Right atrium auricular region (tissue), 2 donors: Measurements from ENCODE around the gene DLG2. TPM values are rescaled to one million over a fixed set of nuclear protein-coding genes. Genes with fewer than 3 reads are reported as not detected.
"Not testable (repeated sequence)": the region's sequence is repeated elsewhere in the genome, so short reads cannot be mapped to it uniquely, and the experiment has no call there.

ENCODE experiments used
- DNase-seq: peaks from one replicate; pipeline ENCODE4 v3.0.0-alpha.2; 2019; ENCODE audit warnings: low spot score
- H3K27ac ChIP-seq, 2 donors: fragments of 200-600 bp; sonication (generic); 1 replicate in 1 of 2; 2 replicates in 1 of 2; pipeline ENCODE4 v1.5.1; 2016 to 2019
- H3K27me3 ChIP-seq, 2 donors: fragments of 200-600 bp; sonication (generic); one replicate each; pipeline versions ENCODE4 v1.5.1 to v1.6.0; 2017 to 2019
- H3K36me3 ChIP-seq: fragments of 200-600 bp; sonication (generic); one replicate; pipeline ENCODE4 v1.5.1; 2016
- H3K4me1 ChIP-seq, 2 donors: fragments of 200-600 bp; sonication (generic); one replicate each; pipeline versions ENCODE4 v1.5.1 to v1.6.0; 2017 to 2019
- H3K4me3 ChIP-seq, 2 donors: fragments of 200-600 bp; sonication (generic); 1 replicate in 1 of 2; 2 replicates in 1 of 2; pipeline ENCODE4 v1.5.1; 2017 to 2019; ENCODE audit warnings: mild to moderate bottlenecking in 1 of 2, moderate library complexity in 1 of 2
- H3K9me3 ChIP-seq, 2 donors: fragments of 200-600 bp; sonication (generic); one replicate each; pipeline ENCODE4 v1.5.1; 2019
- CTCF ChIP-seq, 2 donors: fragments of 200-600 bp; sonication (generic); IDR thresholded peaks; one replicate each; pipeline ENCODE4 v1.5.1; 2019; ENCODE audit warnings: antibody characterized with exemption in 2 of 2
- total RNA-seq, 2 donors: library from RNA; depleted of rRNA; stranded (reverse); fragments of >200 nt; gene quantifications; one replicate each; pipeline ENCODE4 v1.1.0, GENCODE V29; 2016

DLG2 gene
- total RNA-seq, 2 donors from 2014 or later, result 6.6 to 6.7 TPM

GRCh38 chr11:85247797-85248196 lies 379.3 kb downstream of the DLG2 start:
- Histone ChIP-seq H3K36me3 (no peaks in the 10 kb centered on the region), H3K4me3 (no peak overlapping the region), H3K27ac (no peak overlapping the region), H3K4me1 (no peaks in the 10 kb centered on the region), H3K9me3 (no peaks in the 10 kb centered on the region), H3K27me3 (no peaks in the 10 kb centered on the region)
- TF ChIP-seq CTCF (IDR thresholded peaks at IDR 0.05), result no peak
- DNase-seq, result no peak

- H3K36me3 ChIP-seq, result no peaks in the 10 kb centered on the region
- no peak for DNase-seq
Observed at GRCh38 chr11:85238906-85239305, 388.2 kb downstream of the DLG2 start.

GRCh38 chr11:85238038-85238437 lies 389.1 kb downstream of the DLG2 start:
- H3K27me3 ChIP-seq, H3K4me3 ChIP-seq, H3K36me3 ChIP-seq, H3K4me1 ChIP-seq, H3K27ac ChIP-seq, DNase-seq, H3K9me3 ChIP-seq: not testable (repeated sequence)

More at GRCh38 chr11:85238906-85239305, 388.2 kb downstream of the DLG2 start:
- TF ChIP-seq CTCF (IDR thresholded peaks at IDR 0.05), result no peak
- Histone ChIP-seq H3K9me3 (peaks cover 0 to 8% of the 10 kb centered on the region in 2 donors), H3K27ac (no peak overlapping the region), H3K4me1 (no peaks in the 10 kb centered on the region), H3K4me3 (no peak overlapping the region), H3K27me3 (no peaks in the 10 kb centered on the region)

- H3K4me3 ChIP-seq, result no peak overlapping the region
- no peak for DNase-seq
- H3K27ac ChIP-seq, result no peak overlapping the region
- no peaks in the 10 kb centered on the region for H3K4me1 ChIP-seq
- peaks cover 0 to 11% of the 10 kb centered on the region in 2 donors for H3K9me3 ChIP-seq
- no peaks in the 10 kb centered on the region for H3K27me3 ChIP-seq
- TF ChIP-seq CTCF (IDR thresholded peaks at IDR 0.05), result no peak
- H3K36me3 ChIP-seq, result no peaks in the 10 kb centered on the region
Observed at GRCh38 chr11:85236211-85236610, 390.9 kb downstream of the DLG2 start.

- TF ChIP-seq CTCF (IDR thresholded peaks at IDR 0.05), result no peak
- H3K4me3 ChIP-seq, result no peak overlapping the region
- H3K27me3 ChIP-seq, result no peaks in the 10 kb centered on the region
- H3K36me3 ChIP-seq, result no peaks in the 10 kb centered on the region
- H3K27ac ChIP-seq, result no peak overlapping the region
- no peak for DNase-seq
- no peaks in the 10 kb centered on the region for H3K4me1 ChIP-seq
- H3K9me3 ChIP-seq, result peaks cover 0 to 10% of the 10 kb centered on the region in 2 donors
Observed at GRCh38 chr11:85232559-85232958, 394.6 kb downstream of the DLG2 start.

GRCh38 chr11:85231588-85231987 lies 395.6 kb downstream of the DLG2 start:
- no peaks in the 10 kb centered on the region for H3K4me1 ChIP-seq
- no peak overlapping the region for H3K4me3 ChIP-seq
- no peak for DNase-seq
- no peaks in the 10 kb centered on the region for H3K27me3 ChIP-seq
- H3K36me3 ChIP-seq, result no peaks in the 10 kb centered on the region
- peaks cover 0 to 10% of the 10 kb centered on the region in 2 donors for H3K9me3 ChIP-seq
- no peak overlapping the region for H3K27ac ChIP-seq
- no peak for TF ChIP-seq CTCF (IDR thresholded peaks at IDR 0.05)

- not testable (repeated sequence) for H3K4me1 ChIP-seq, H3K36me3 ChIP-seq, H3K27me3 ChIP-seq, H3K27ac ChIP-seq, DNase-seq, H3K4me3 ChIP-seq, H3K9me3 ChIP-seq
Observed at GRCh38 chr11:85229723-85230122, 397.4 kb downstream of the DLG2 start.
